Large intestine (tissue), 3 donors: Measurements from ENCODE around the gene CEP57L1. TPM values are rescaled to one million over a fixed set of nuclear protein-coding genes. Genes with fewer than 3 reads are reported as not detected.
A peak's percentile ranks its signal among the peaks of the same experiment; 100 is the strongest.

Source experiments
- DNase-seq, 2 donors: peaks; one replicate each; pipeline versions ENCODE4 v3.0.0 to v3.0.0-alpha.2; 2013
- H3K27ac ChIP-seq: one replicate; pipeline ENCODE4 v1.5.1; 2013; ENCODE audit warnings: low read length
- H3K27me3 ChIP-seq: 2 replicates; pipeline ENCODE4 v1.6.1; 2013; ENCODE audit warnings: low read length; ENCODE audit not compliant: control insufficient read depth, insufficient read depth
- H3K36me3 ChIP-seq: 2 replicates; pipeline ENCODE4 v1.6.1; 2013; ENCODE audit warnings: low read length; ENCODE audit not compliant: control insufficient read depth, insufficient read depth
- H3K4me1 ChIP-seq: one replicate; pipeline ENCODE4 v1.6.1; 2013; ENCODE audit warnings: low read length; ENCODE audit not compliant: control insufficient read depth, insufficient read depth
- H3K4me3 ChIP-seq: one replicate; pipeline ENCODE4 v1.5.1; 2013; ENCODE audit warnings: low read length
- H3K9me3 ChIP-seq: one replicate; pipeline ENCODE4 v1.6.1; 2013; ENCODE audit warnings: mild to moderate bottlenecking, low read depth, low read length, moderate library complexity; ENCODE audit not compliant: control insufficient read depth
- WGBS: methylation state at CpG from one replicate; pipeline ENCODE4 v1.1.5; 2013; ENCODE audit warnings: low lambda C conversion rate; ENCODE audit not compliant: insufficient coverage; 5-methylcytosine and 5-hydroxymethylcytosine counted together
- polyA plus RNA-seq: library from polyadenylated mRNA; unstranded; fragments of 120-200 nt; gene quantifications from one replicate; pipeline ENCODE4 v1.2.1, GENCODE V29; 2013

Gene CEP57L1
- polyA plus RNA-seq, 1 donor: 14.3 TPM

DNA sequence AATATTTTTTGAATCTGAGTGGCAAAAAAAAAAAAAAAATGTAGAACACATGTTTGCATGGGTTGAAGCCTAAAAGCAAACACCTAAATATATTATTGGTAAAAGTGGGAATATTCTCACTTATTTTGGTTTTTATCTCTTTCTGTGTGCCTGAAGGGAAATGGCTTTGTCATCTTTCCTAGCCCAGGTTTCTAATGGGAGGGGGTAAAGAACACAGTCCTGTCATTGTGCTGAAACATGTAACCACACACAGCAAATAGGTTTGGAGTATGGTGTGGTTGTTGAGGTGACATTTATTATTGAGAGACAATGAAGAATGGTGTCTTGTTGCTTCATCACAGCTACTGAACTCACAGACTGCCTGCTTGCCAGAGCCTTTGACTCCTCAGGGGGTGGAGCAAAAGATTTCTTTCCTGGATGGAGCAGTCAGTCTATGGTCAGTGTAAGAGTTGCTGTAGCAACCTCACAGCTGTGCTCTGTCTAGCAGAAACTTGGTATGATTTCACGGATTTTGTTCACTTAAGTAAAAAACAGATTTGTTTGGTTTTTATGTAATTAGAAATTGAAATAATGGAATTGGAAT lies 70.2 kb downstream of the CEP57L1 start:
- peak overlapping the region; percentile 16 for H3K27ac ChIP-seq
- no peaks in the 10 kb centered on the region for H3K36me3 ChIP-seq
- 57% methylated on average over 1 of the region's 1 CpG for WGBS

GRCh38 chr6:109166673-109167072 lies 71.4 kb downstream of the CEP57L1 start:
- H3K27ac ChIP-seq: no peak overlapping the region
- H3K36me3 ChIP-seq: no peaks in the 10 kb centered on the region
- H3K27me3 ChIP-seq: no peaks in the 10 kb centered on the region
- no peaks in the 10 kb centered on the region for H3K9me3 ChIP-seq
- peak in 1 of 2 donors; percentile 21 for DNase-seq
- WGBS: 75% methylated on average over 2 of the region's 3 CpGs
- no peak overlapping the region for H3K4me3 ChIP-seq
- no peaks in the 10 kb centered on the region for H3K4me1 ChIP-seq

More for the DNA sequence above, 70.2 kb downstream of the CEP57L1 start:
- DNase-seq: peak; percentile 53 to 69
- no peak overlapping the region for H3K4me3 ChIP-seq
- no peaks in the 10 kb centered on the region for H3K27me3 ChIP-seq
- no peaks in the 10 kb centered on the region for H3K4me1 ChIP-seq
- H3K9me3 ChIP-seq: no peaks in the 10 kb centered on the region

GRCh38 chr6:109167562-109167961 lies 72.3 kb downstream of the CEP57L1 start:
- H3K27ac ChIP-seq: no peak overlapping the region
- H3K36me3 ChIP-seq: no peaks in the 10 kb centered on the region
- DNase-seq: no peak
- H3K27me3 ChIP-seq: no peaks in the 10 kb centered on the region
- H3K9me3 ChIP-seq: no peaks in the 10 kb centered on the region
- WGBS: 100% methylated on average over 2 of the region's 4 CpGs
- no peak overlapping the region for H3K4me3 ChIP-seq
- no peaks in the 10 kb centered on the region for H3K4me1 ChIP-seq

GRCh38 chr6:109170333-109170732 lies 75.0 kb downstream of the CEP57L1 start:
- DNase-seq: no peak
- 69% methylated on average over 2 of the region's 2 CpGs for WGBS
- Histone ChIP-seq H3K36me3 (no peaks in the 10 kb centered on the region), H3K27ac (no peak overlapping the region), H3K4me3 (no peak overlapping the region), H3K9me3 (no peaks in the 10 kb centered on the region), H3K27me3 (no peaks in the 10 kb centered on the region), H3K4me1 (no peaks in the 10 kb centered on the region)

DNA sequence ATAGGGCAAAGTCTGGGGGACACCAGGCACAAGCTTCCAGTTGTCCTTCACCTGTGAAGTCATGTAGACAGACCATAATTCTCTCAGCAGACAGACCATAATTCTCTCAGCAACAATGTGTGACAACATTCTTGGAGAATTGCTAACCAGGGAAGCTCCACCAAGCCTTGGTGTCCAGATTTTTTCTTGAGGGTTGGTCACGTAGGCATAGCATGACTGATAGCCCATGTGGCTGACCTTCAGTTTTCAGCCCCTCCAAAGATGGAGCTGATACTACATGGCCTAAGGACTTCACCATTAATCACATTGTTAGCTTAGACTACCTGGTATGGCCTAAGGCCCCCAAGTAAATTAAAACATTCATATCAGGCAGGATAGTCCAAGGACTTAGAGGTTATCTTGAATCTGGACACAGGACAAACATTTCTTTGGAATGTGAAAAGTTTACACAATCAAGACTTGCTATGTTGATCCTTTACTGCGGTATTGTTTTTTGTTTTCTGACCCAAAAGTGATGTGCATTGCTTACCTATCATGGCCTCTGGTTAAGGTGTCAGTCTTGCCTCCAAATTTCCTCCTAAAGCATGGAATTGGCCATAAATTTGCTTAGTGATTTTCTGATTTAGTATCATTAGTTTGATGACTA lies 76.9 kb downstream of the CEP57L1 start:
- H3K36me3 ChIP-seq: no peaks in the 10 kb centered on the region
- no peaks in the 10 kb centered on the region for H3K27me3 ChIP-seq
- WGBS: 20% methylated on average over 1 of the region's 2 CpGs
- H3K4me3 ChIP-seq: no peak overlapping the region
- DNase-seq: no peak
- H3K4me1 ChIP-seq: no peaks in the 10 kb centered on the region
- no peaks in the 10 kb centered on the region for H3K9me3 ChIP-seq
- no peak overlapping the region for H3K27ac ChIP-seq

DNA sequence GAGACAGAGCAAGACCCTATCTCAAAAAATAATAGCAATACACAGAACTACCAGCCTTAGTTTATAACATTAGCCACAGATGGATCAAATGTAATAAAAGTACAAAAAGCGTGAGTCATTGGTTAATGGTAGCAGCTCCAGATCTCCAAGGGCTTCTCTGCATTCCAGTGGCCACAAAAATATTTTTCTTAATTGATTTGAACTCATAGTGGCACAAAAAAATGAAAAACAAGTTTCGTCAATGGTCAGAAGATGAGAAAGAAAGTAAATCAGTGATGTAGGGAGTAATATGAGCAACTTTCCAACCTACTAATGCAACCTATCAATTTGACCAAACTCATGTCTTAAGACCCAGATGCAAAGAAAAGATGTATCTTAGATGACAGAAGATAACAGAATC lies 79.6 kb downstream of the CEP57L1 start:
- Histone ChIP-seq H3K27ac (no peak overlapping the region), H3K36me3 (no peaks in the 10 kb centered on the region), H3K9me3 (no peaks in the 10 kb centered on the region), H3K4me3 (no peak overlapping the region), H3K27me3 (no peaks in the 10 kb centered on the region), H3K4me1 (no peaks in the 10 kb centered on the region)
- no peak for DNase-seq
- WGBS: 100% methylated on average over 2 of the region's 2 CpGs

DNA sequence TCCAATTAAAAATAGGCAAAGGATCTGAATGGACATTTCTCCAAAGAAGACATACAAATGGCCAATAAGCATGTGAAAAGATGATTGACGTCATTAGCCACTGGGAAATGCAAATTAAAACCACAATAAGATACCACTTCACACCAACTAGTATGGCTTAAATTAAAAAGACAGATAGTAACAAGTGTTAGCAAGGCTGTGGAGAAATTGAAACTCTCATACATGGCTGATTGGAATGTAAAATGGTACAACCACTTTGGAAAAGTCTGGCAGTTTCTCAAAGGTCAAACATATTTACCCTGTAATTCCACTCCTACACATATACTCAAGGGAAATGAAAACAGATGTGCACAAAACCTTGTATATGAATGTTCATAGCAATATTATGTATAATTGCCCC lies 83.6 kb downstream of the CEP57L1 start:
- no peak overlapping the region for H3K27ac ChIP-seq
- WGBS: 0% methylated on average over 1 of the region's 1 CpG
- H3K4me1 ChIP-seq: no peaks in the 10 kb centered on the region
- H3K36me3 ChIP-seq: no peaks in the 10 kb centered on the region
- H3K27me3 ChIP-seq: no peaks in the 10 kb centered on the region
- no peak overlapping the region for H3K4me3 ChIP-seq
- H3K9me3 ChIP-seq: no peaks in the 10 kb centered on the region
- DNase-seq: no peak

DNA sequence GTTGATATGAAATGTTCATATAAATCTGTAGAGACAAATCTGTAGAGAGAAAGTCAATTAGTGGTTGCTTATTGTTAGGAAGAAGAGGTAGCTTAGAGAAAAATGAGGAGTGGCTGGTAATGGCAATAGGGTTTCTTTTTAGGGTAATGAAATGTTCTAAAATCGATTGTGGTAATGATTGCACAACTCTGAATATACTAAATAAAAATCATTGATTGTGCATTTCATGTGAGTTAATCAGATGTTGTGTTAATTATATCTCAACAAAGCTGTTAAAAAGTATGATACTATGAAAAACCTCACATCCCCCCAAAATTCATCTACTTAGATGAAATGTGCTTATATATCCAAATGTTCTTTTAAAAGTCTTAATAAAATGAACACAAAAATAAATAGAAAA lies 84.2 kb downstream of the CEP57L1 start:
- 71% methylated on average over 1 of the region's 1 CpG for WGBS
- Histone ChIP-seq H3K4me3 (no peak overlapping the region), H3K36me3 (no peaks in the 10 kb centered on the region)

GRCh38 chr6:109182578-109182977 lies 87.3 kb downstream of the CEP57L1 start:
- H3K4me3 ChIP-seq: no peak overlapping the region
- H3K4me1 ChIP-seq: no peaks in the 10 kb centered on the region
- H3K36me3 ChIP-seq: no peaks in the 10 kb centered on the region
- no CpG with 5 or more reads among the region's 2 CpGs for WGBS
- no peaks in the 10 kb centered on the region for H3K9me3 ChIP-seq
- no peak for DNase-seq
- H3K27ac ChIP-seq: no peak overlapping the region
- no peaks in the 10 kb centered on the region for H3K27me3 ChIP-seq

More for the DNA sequence above, 84.2 kb downstream of the CEP57L1 start:
- no peak overlapping the region for H3K27ac ChIP-seq
- H3K9me3 ChIP-seq: no peaks in the 10 kb centered on the region
- DNase-seq: no peak
- H3K27me3 ChIP-seq: no peaks in the 10 kb centered on the region
- no peaks in the 10 kb centered on the region for H3K4me1 ChIP-seq

GRCh38 chr6:109183109-109183650 lies 87.9 kb downstream of the CEP57L1 start:
- H3K27me3 ChIP-seq: no peaks in the 10 kb centered on the region
- WGBS: no CpG with 5 or more reads among the region's 2 CpGs
- DNase-seq: peak in 1 of 2 donors; percentile 14
- H3K4me1 ChIP-seq: no peaks in the 10 kb centered on the region
- H3K4me3 ChIP-seq: no peak overlapping the region
- H3K27ac ChIP-seq: no peak overlapping the region
- H3K36me3 ChIP-seq: no peaks in the 10 kb centered on the region
- H3K9me3 ChIP-seq: no peaks in the 10 kb centered on the region

DNA sequence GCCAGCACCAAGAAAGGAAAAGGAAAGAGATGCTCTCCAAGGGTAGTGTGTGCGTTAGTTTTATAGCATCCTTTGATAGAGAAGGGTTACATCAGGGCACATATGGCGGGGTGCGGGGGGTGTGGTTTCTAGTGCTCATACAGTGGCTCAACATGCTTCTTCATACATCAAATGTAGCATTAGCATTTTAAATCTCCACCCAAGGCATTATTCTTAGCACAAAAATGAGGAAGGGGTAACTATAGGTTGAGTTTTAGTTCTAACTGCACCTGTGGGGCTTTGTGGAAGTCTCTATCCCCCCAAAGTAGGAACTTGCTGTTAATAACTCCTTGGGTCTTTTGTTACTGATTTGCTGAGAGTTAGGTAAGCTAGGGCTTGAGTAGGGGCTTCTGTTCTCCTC lies 89.3 kb downstream of the CEP57L1 start:
- H3K27me3 ChIP-seq: no peaks in the 10 kb centered on the region
- no peak overlapping the region for H3K4me3 ChIP-seq
- WGBS: no CpG with 5 or more reads among the region's 3 CpGs
- DNase-seq: no peak
- H3K9me3 ChIP-seq: no peaks in the 10 kb centered on the region
- no peak overlapping the region for H3K27ac ChIP-seq
- no peaks in the 10 kb centered on the region for H3K36me3 ChIP-seq
- no peaks in the 10 kb centered on the region for H3K4me1 ChIP-seq
